ENCODE results near the gene DNAH6.

DNAH6 gene

DNA sequence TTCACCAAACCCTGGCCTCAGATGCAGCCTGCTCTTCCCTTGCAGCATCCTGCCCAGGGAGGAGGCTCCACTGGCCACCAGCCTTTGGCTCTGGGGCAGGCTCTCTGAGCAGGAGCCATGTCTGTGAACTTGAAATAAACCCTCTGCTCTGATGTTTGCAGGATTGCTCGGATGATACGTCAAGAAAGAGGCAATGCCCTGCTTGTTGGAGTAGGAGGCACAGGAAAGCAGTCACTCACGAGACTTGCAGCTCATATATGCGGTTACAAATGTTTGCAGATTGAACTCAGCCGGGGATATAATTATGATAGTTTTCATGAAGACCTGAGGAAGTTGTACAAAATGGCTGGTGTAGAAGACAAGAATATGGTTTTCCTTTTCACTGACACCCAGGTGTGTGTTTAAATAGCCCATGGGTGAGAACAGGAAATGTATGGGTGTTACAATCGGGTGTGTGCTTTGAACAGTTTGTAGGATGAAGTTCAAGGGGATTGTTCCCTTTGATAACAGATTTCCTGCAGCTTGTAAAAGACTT lies 177.9 kb downstream of the DNAH6 start:
- no peak for DNase-seq (ENCODE audit: low spot score)
- TF ChIP-seq, protein P1, sequence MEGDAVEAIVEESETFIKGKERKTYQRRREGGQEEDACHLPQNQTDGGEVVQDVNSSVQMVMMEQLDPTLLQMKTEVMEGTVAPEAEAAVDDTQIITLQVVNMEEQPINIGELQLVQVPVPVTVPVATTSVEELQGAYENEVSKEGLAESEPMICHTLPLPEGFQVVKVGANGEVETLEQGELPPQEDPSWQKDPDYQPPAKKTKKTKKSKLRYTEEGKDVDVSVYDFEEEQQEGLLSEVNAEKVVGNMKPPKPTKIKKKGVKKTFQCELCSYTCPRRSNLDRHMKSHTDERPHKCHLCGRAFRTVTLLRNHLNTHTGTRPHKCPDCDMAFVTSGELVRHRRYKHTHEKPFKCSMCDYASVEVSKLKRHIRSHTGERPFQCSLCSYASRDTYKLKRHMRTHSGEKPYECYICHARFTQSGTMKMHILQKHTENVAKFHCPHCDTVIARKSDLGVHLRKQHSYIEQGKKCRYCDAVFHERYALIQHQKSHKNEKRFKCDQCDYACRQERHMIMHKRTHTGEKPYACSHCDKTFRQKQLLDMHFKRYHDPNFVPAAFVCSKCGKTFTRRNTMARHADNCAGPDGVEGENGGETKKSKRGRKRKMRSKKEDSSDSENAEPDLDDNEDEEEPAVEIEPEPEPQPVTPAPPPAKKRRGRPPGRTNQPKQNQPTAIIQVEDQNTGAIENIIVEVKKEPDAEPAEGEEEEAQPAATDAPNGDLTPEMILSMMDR (IDR thresholded peaks at IDR 0.05; ENCODE audit: extremely low read depth, missing control alignments): no peak

DNA sequence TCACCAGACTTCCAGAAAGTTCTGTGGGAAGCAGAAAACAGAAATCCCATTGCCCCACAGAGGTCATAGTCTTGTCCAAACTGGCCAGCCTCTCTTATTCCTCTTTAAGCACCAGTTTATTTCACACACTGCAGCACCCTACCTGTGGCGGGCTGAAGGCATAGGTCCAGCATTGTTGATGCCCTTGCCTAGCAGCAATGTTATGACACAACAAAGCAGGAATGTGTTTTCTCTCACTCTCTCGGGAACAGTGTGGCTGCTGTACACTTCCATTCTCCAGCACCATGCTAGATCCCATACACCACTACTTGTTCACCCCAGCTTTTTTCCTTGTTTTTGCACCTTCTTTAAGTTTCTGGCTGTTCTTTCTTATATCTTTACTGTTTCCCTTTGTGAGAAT lies 181.6 kb downstream of the DNAH6 start:
- DNase-seq (ENCODE audit: low spot score): no peak
- TF ChIP-seq, protein P1 (IDR thresholded peaks at IDR 0.05; ENCODE audit: extremely low read depth, missing control alignments): no peak

DNA sequence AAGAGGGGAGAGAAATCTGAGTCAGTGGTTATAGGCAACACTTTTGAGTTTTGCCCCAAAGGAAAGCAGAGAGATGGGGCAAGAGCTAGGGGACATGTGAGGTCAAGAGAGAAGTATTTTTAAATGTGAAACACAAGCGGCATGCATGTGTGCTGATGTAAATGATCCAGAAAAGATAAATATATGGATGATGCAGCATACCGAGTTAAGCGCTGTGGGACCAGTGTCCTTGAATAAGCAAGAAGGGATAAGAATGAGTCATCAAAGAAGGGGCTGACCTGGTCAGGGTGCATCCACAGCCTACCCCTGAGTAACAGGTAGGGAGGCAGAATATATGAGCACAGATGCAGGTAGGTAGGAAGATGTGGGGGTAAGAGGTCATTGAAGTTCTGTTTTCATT lies 183.7 kb downstream of the DNAH6 start:
- no peak for DNase-seq (ENCODE audit: low spot score)
- TF ChIP-seq, protein P1 (IDR thresholded peaks at IDR 0.05; ENCODE audit: extremely low read depth, missing control alignments): no peak

DNA sequence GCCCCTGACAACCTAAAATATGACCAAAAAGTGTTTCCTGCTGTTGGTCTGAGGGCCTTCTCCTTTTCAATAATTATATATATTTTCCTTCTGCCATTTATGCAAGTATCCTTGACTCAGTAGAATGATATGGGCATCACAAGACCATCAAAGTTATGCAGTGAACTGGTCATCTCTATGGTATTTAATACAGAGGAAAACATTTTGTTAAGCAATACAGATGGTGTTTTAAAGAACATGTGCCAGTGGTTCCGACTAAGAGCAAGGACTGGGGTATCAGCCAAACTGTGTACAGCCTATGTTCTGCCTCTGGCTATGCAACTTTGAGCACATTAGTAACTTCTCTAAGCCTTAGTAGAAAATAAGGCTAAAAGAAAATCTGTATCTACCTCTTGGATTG lies 185.6 kb downstream of the DNAH6 start:
- DNase-seq (ENCODE audit: low spot score): no peak
- TF ChIP-seq, protein P1 (IDR thresholded peaks at IDR 0.05; ENCODE audit: extremely low read depth, missing control alignments): no peak

DNA sequence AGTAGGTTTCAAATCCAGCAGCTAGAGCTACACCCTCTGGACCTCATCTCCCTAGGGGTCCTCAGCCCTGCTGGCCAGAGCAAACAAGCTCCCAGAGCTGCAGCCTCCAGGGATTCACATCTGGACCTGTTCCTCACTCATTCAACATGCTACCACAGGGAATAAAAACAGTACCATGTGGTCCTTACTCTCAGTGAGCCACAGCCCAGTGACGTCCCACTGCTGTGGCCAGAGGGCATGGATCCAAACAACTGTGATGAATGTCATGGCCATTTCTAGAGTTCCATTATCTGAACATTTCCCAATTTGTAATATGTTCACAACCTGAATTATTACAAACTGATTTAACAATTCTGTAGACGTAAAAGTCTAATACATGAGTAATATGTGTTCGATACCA lies 186.6 kb downstream of the DNAH6 start:
- no peak for DNase-seq (ENCODE audit: low spot score)

DNA sequence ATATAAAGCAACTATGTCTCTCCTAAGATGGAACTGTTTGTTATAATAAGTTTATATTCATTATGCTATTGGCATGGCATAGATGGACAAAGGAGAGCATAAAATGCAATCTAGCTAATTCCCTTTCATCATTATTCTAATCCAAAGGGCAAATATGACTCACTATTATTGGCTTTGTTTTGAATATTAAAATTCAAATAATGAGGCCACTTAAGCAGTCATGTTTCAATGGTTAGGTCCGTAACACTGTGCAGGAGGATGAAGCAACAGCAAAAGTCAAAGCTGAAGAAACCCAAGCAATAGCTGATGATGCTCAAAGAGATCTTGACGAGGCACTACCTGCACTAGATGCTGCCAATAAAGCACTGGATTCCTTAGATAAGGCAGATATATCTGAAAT lies 187.5 kb downstream of the DNAH6 start:
- TF ChIP-seq, protein P1 (IDR thresholded peaks at IDR 0.05; ENCODE audit: extremely low read depth, missing control alignments): no peak
- no peak for DNase-seq (ENCODE audit: low spot score)

More for the DNA sequence above, 186.6 kb downstream of the DNAH6 start:
- TF ChIP-seq, protein P1 (IDR thresholded peaks at IDR 0.05; ENCODE audit: extremely low read depth, missing control alignments): no peak

DNA sequence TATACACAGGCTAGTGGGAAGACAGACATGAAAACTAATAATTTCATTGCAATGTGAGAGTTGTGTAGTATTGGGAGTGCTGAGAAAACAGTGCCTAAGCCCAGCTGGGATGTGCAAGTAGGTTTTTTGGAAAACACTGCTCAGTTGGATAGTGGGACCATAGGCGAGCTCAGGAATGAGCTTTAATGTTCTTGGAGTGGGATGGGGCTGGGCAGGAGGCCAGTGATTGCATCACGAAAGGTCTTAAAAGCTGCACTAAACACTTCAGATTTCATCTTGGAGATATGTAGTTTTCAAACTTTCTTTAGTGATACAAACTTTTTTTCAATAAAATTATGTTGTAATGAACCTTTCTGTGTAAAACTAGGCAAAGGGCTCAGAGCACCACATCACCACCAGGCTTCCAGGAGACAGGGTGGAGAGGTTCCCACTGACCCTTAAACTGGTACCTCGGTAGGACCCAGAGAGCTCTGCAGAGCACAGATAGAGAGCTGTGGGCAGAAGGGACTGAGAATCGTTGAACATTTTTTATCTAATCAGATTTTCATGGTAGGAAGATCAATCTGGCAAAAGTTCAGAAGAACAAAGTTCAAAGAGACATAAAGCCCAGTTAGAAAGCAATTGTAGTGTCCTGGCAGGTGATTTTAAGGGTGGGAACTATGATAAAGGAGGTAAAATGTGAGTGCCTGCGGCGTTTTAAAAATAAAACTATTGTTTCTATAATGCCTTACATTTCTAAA lies 188.4 kb downstream of the DNAH6 start:
- DNase-seq (ENCODE audit: low spot score): no peak
- TF ChIP-seq, protein P1 (IDR thresholded peaks at IDR 0.05; ENCODE audit: extremely low read depth, missing control alignments): no peak
